ENCODE results near the gene CDH4.
"Not testable (repeated sequence)": the region's sequence is repeated elsewhere in the genome, so short reads cannot be mapped to it uniquely, and the experiment has no call there.

The CDH4 gene

GRCh38 chr20:61425541-61425991, 173.5 kb downstream of the CDH4 start:
- DNase-seq: not testable (repeated sequence)

GRCh38 chr20:61426352-61426751, 174.3 kb downstream of the CDH4 start:
- no peak for DNase-seq

GRCh38 chr20:61429458-61430227, 177.6 kb downstream of the CDH4 start:
- DNase-seq: no peak

GRCh38 chr20:61430228-61430624, 178.2 kb downstream of the CDH4 start:
- no peak for DNase-seq

- DNase-seq: no peak
These were observed 181.1 kb downstream of the CDH4 start for GRCh38 chr20:61433176-61433575.

GRCh38 chr20:61433816-61434215, 181.8 kb downstream of the CDH4 start:
- DNase-seq: no peak

- no peak for DNase-seq
These were observed 182.3 kb downstream of the CDH4 start for GRCh38 chr20:61434341-61434781.

GRCh38 chr20:61435184-61435822, 183.2 kb downstream of the CDH4 start:
- DNase-seq: no peak

GRCh38 chr20:61435823-61436220, 183.8 kb downstream of the CDH4 start:
- DNase-seq: no peak

GRCh38 chr20:61436283-61436666, 184.2 kb downstream of the CDH4 start:
- no peak for DNase-seq

GRCh38 chr20:61436667-61437279, 184.7 kb downstream of the CDH4 start:
- no peak for DNase-seq

- no peak for DNase-seq
These were observed 185.5 kb downstream of the CDH4 start for GRCh38 chr20:61437280-61438206.

- no peak for DNase-seq
These were observed 186.2 kb downstream of the CDH4 start for GRCh38 chr20:61438285-61438684.

GRCh38 chr20:61439251-61439650, 187.2 kb downstream of the CDH4 start:
- no peak for DNase-seq

GRCh38 chr20:61440548-61441055, 188.5 kb downstream of the CDH4 start:
- no peak for DNase-seq

GRCh38 chr20:61441537-61441936, 189.5 kb downstream of the CDH4 start:
- DNase-seq: no peak

GRCh38 chr20:61442075-61442670, 190.1 kb downstream of the CDH4 start:
- DNase-seq: no peak

GRCh38 chr20:61442718-61443117, 190.7 kb downstream of the CDH4 start:
- DNase-seq: no peak

- no peak for DNase-seq
These were observed 191.5 kb downstream of the CDH4 start for GRCh38 chr20:61443443-61444126.

GRCh38 chr20:61444637-61445036, 192.6 kb downstream of the CDH4 start:
- no peak for DNase-seq

GRCh38 chr20:61445138-61445537, 193.1 kb downstream of the CDH4 start:
- no peak for DNase-seq

GRCh38 chr20:61445741-61446140, 193.7 kb downstream of the CDH4 start:
- no peak for DNase-seq

All from NCI-H2107 (cell line).